ENCODE data around the gene HGFAC. TPM values are rescaled to one million over a fixed set of nuclear protein-coding genes. Genes with fewer than 3 reads are reported as not detected.

Gene HGFAC
- total and polyA plus RNA-seq, 10 of the 15 experiments (the other 5 are each of a cell fraction or from before 2014, with no cell fraction given), result 0.38 TPM; not detected in 9

GRCh38 chr4:3469386-3470243 lies 27.8 kb downstream of the HGFAC start:
- Histone ChIP-seq H4K20me1 (ENCODE audit: control insufficient read depth, insufficient read depth) (no peaks in the 10 kb centered on the region), H3K4me3 (no peak overlapping the region), H3K4me1 (ENCODE audit: control insufficient read depth, insufficient read depth, low read length) (no peaks in the 10 kb centered on the region), H3K4me2 (ENCODE audit: control insufficient read depth, insufficient read depth) (no peak overlapping the region), H2AFZ (ENCODE audit: control insufficient read depth, low read depth, low read length) (no peak overlapping the region), H3K79me2 (ENCODE audit: control insufficient read depth, insufficient read depth, low read length) (no peaks in the 10 kb centered on the region), H3K27ac (ENCODE audit: control insufficient read depth, insufficient read depth) (no peak overlapping the region), H3K9ac (ENCODE audit: control insufficient read depth, insufficient read depth, low read length) (no peak overlapping the region), H3K27me3 (replicated peaks in 1 of 2; ENCODE audit: control insufficient read depth in 2 of 2, insufficient read depth in 2 of 2, low read length in 1 of 2) (no peaks in the 10 kb centered on the region; a peak in 1 of 4 replicates), H3K36me3 (ENCODE audit: control insufficient read depth in 2 of 2, insufficient read depth in 2 of 2, low read length in 1 of 2) (no peaks in the 10 kb centered on the region), H3K9me3 (replicated peaks; ENCODE audit: control insufficient read depth, insufficient read depth, low read length) (no peaks in the 10 kb centered on the region; the same call in 2 of the 3 replicates)
- TF ChIP-seq PKNOX1 (IDR thresholded peaks at IDR 0.05) (no peak), EGR1 (IDR thresholded peaks at IDR 0.05; ENCODE audit: borderline replicate concordance in 1 of 2, low read depth in 2 of 2, low read length in 2 of 2) (no peak), USF1 (IDR thresholded peaks at IDR 0.05; ENCODE audit: borderline replicate concordance, extremely low read length, insufficient read depth, low read depth, low read length) (no peak), IKZF2 (IDR thresholded peaks at IDR 0.05) (no peak), HCFC1 (IDR thresholded peaks at IDR 0.05; ENCODE audit: low read length) (no peak), DPF2 (IDR thresholded peaks at IDR 0.05) (no peak), E4F1 (IDR thresholded peaks at IDR 0.05; ENCODE audit: borderline replicate concordance, partially characterized antibody) (no peak)
- 56% methylated on average over 30 of the region's 31 CpGs for WGBS (ENCODE audit: insufficient coverage, insufficient replicate concordance, low lambda C conversion rate, missing lambda C conversion rate)
- ChIA-PET SMC1A (ENCODE audit: uncharacterized antibody, unreplicated experiment) (interaction anchor here (1.1 kb wide), 1 partner anchor 123 kb away, joined by 3 read pairs; no protein-coding TSS in a partner anchor), RAD21 (ENCODE audit: unreplicated experiment) (no interaction called here), CTCF (interaction anchor here (2.2 kb wide), 1 partner anchor 11 kb away, joined by 5 read pairs; no protein-coding TSS in a partner anchor), POLR2A (no interaction called here)
- no peak for DNase-seq (ENCODE audit: low read depth, low spot score)
- no peak for ATAC-seq
- intact Hi-C loops (cut with micrococcal nuclease; ENCODE audit: unreplicated experiment), result no loop called here
- FAIRE-seq, result no peak
- BruUV-seq (replicated peaks), result no TSS peak
- in situ Hi-C loops (cut with MboI), result no loop called here

Data from GM12878 (cell line).